Measurements from ENCODE around the gene CENPF.

CENPF gene

GRCh38 chr1:214579183-214579582 lies 23.8 kb upstream of the CENPF start:
- TF ChIP-seq CTCF (IDR thresholded peaks at IDR 0.05; ENCODE audit: low read depth, low read length, poor library complexity, severe bottlenecking) (no peak), EZH2phosphoT487 (IDR thresholded peaks at IDR 0.05; ENCODE audit: borderline replicate concordance, low read length) (no peak)
- Histone ChIP-seq H3F3A (ENCODE audit: control insufficient read depth, insufficient read depth) (no peaks in the 10 kb centered on the region), H3K4me3 (ENCODE audit: low read length) (no peak overlapping the region), H3K36me3 (ENCODE audit: control insufficient read depth, low read length) (no peaks in the 10 kb centered on the region), H3K27me3 (ENCODE audit: control insufficient read depth, low read length) (peaks cover 6% of the 10 kb centered on the region; the same call in 1 of the 2 replicates), H4K20me1 (ENCODE audit: control insufficient read depth, insufficient read depth, low read depth, low read length) (no peaks in the 10 kb centered on the region), H3K79me2 (ENCODE audit: control insufficient read depth, low read length) (no peaks in the 10 kb centered on the region), H3K9me2 (replicated peaks; ENCODE audit: control insufficient read depth, low read length) (no peaks in the 10 kb centered on the region), H3K9me3 (ENCODE audit: control insufficient read depth, insufficient read depth, low read length) (peaks cover 4% of the 10 kb centered on the region; the same call in 1 of the 2 replicates), H3K4me2 (ENCODE audit: low read length) (no peak overlapping the region), H3K4me1 (ENCODE audit: control insufficient read depth, low read length) (peaks cover 5% of the 10 kb centered on the region; the same call in 1 of the 2 replicates), H3K27ac (ENCODE audit: low read depth, low read length) (no peak overlapping the region)

GRCh38 chr1:214581785-214582184 lies 21.2 kb upstream of the CENPF start:
- no peaks in the 10 kb centered on the region for H4K20me1 ChIP-seq (ENCODE audit: control insufficient read depth, insufficient read depth, low read depth, low read length)
- no peak overlapping the region for H3K4me2 ChIP-seq (ENCODE audit: low read length)
- no peak overlapping the region for H3K4me3 ChIP-seq (ENCODE audit: low read length)
- no peak for TF ChIP-seq CTCF (IDR thresholded peaks at IDR 0.05; ENCODE audit: low read depth, low read length, poor library complexity, severe bottlenecking)
- H3K79me2 ChIP-seq (ENCODE audit: control insufficient read depth, low read length), result no peaks in the 10 kb centered on the region
- no peaks in the 10 kb centered on the region for H3K9me2 ChIP-seq (replicated peaks; ENCODE audit: control insufficient read depth, low read length)
- no peaks in the 10 kb centered on the region for H3K9me3 ChIP-seq (ENCODE audit: control insufficient read depth, insufficient read depth, low read length)
- peaks cover 5% of the 10 kb centered on the region; the same call in 1 of the 2 replicates for H3K4me1 ChIP-seq (ENCODE audit: control insufficient read depth, low read length)
- no peak overlapping the region for H3K27ac ChIP-seq (ENCODE audit: low read depth, low read length)
- peaks cover 10% of the 10 kb centered on the region; the same call in 1 of the 2 replicates for H3K27me3 ChIP-seq (ENCODE audit: control insufficient read depth, low read length)
- no peaks in the 10 kb centered on the region for H3F3A ChIP-seq (ENCODE audit: control insufficient read depth, insufficient read depth)
- no peaks in the 10 kb centered on the region for H3K36me3 ChIP-seq (ENCODE audit: control insufficient read depth, low read length)

GRCh38 chr1:214582289-214582891 lies 20.6 kb upstream of the CENPF start:
- H3K9me2 ChIP-seq (replicated peaks; ENCODE audit: control insufficient read depth, low read length), result no peaks in the 10 kb centered on the region
- H3K27me3 ChIP-seq (ENCODE audit: control insufficient read depth, low read length), result peaks cover 10% of the 10 kb centered on the region; the same call in 1 of the 2 replicates
- H3K27ac ChIP-seq (ENCODE audit: low read depth, low read length), result no peak overlapping the region

More at GRCh38 chr1:214582289-214582891, 20.6 kb upstream of the CENPF start:
- Histone ChIP-seq H3K4me1 (ENCODE audit: control insufficient read depth, low read length) (peaks cover 5% of the 10 kb centered on the region; the same call in 1 of the 2 replicates), H3F3A (ENCODE audit: control insufficient read depth, insufficient read depth) (no peaks in the 10 kb centered on the region), H3K4me3 (ENCODE audit: low read length) (no peak overlapping the region), H3K36me3 (ENCODE audit: control insufficient read depth, low read length) (no peaks in the 10 kb centered on the region), H3K79me2 (ENCODE audit: control insufficient read depth, low read length) (no peaks in the 10 kb centered on the region), H3K9me3 (ENCODE audit: control insufficient read depth, insufficient read depth, low read length) (no peaks in the 10 kb centered on the region), H3K4me2 (ENCODE audit: low read length) (no peak overlapping the region), H4K20me1 (ENCODE audit: control insufficient read depth, insufficient read depth, low read depth, low read length) (no peaks in the 10 kb centered on the region)
- TF ChIP-seq CTCF (IDR thresholded peaks at IDR 0.05; ENCODE audit: low read depth, low read length, poor library complexity, severe bottlenecking) (no peak), EZH2phosphoT487 (IDR thresholded peaks at IDR 0.05; ENCODE audit: borderline replicate concordance, low read length) (no peak)
